ENCODE results near the gene C22orf31. TPM values are rescaled to one million over a fixed set of nuclear protein-coding genes. Genes with fewer than 3 reads are reported as not detected.
"Not testable (repeated sequence)": the region's sequence is repeated elsewhere in the genome, so short reads cannot be mapped to it uniquely, and the experiment has no call there.

Gene C22orf31
- total RNA-seq, 2 donors from 2014 or later = not detected

DNA sequence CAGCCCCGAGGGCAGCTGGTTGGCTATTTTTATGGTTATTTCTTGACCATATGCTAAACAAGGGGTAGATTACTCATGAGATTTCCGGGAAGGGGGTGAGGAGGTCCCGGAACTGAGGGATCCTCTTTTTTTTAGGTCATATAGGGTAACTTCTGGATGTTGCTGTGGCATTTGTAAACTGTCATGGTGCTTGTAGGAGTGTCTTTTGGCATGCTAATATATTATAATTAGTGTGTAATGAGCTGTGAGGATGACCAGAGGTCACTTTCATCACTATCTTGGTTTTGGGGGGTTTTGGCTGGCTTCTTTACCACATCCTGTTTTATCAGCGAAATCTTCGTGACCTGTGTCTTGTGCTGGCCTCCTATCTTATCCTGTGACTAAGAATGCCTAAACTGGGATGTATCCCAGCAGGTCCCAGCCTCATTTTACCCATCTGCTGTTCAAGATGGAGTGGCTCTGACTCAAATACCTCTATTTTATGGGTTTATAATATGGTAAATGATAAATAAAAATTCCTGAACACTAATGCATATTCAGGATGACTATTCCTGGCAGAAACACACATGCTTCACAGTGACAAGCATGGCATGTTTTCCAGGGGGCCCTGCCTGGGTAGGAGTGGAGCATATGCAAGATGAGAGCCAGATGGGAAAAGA, 22.4 kb upstream of the C22orf31 start:
- H3K4me1 Mint-ChIP-seq = peaks cover 13% of the 10 kb centered on the region
- Histone ChIP-seq H3K36me3 (ENCODE audit: control insufficient read depth, insufficient read depth, low read length) (no peaks in the 10 kb centered on the region), H3K27me3 (ENCODE audit: control insufficient read depth, insufficient read depth, low read length, poor library complexity, severe bottlenecking) (no peaks in the 10 kb centered on the region), H3K4me3 (ENCODE audit: low read length) (no peak overlapping the region), H3K9me3 (ENCODE audit: control insufficient read depth, low read length) (no peaks in the 10 kb centered on the region), H3K9ac (ENCODE audit: extremely low read depth, low read length, poor library complexity, severe bottlenecking) (no peak overlapping the region), H3K4me1 (ENCODE audit: control insufficient read depth, insufficient read depth, low read length) (no peaks in the 10 kb centered on the region), H3K27ac (ENCODE audit: low read depth, low read length) (no peak overlapping the region)
- no peaks in the 10 kb centered on the region for H3K36me3 Mint-ChIP-seq (ENCODE audit: low read depth)
- 69 to 70% methylated on average over 3 to 5 of the region's 5 CpGs for WGBS, 2 experiments (ENCODE audit: insufficient coverage in 1 of 2, insufficient read length in 1 of 2)
- H3K27me3 Mint-ChIP-seq (ENCODE audit: insufficient read depth) = no peaks in the 10 kb centered on the region
- H3K27ac Mint-ChIP-seq = no peak overlapping the region
- no peak overlapping the region for H3K4me3 Mint-ChIP-seq
- no peak for DNase-seq
- TF ChIP-seq, protein P1, sequence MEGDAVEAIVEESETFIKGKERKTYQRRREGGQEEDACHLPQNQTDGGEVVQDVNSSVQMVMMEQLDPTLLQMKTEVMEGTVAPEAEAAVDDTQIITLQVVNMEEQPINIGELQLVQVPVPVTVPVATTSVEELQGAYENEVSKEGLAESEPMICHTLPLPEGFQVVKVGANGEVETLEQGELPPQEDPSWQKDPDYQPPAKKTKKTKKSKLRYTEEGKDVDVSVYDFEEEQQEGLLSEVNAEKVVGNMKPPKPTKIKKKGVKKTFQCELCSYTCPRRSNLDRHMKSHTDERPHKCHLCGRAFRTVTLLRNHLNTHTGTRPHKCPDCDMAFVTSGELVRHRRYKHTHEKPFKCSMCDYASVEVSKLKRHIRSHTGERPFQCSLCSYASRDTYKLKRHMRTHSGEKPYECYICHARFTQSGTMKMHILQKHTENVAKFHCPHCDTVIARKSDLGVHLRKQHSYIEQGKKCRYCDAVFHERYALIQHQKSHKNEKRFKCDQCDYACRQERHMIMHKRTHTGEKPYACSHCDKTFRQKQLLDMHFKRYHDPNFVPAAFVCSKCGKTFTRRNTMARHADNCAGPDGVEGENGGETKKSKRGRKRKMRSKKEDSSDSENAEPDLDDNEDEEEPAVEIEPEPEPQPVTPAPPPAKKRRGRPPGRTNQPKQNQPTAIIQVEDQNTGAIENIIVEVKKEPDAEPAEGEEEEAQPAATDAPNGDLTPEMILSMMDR (conservative IDR thresholded peaks at IDR 0.05) = no peak
- no peaks in the 10 kb centered on the region for H3K9me3 Mint-ChIP-seq

DNA sequence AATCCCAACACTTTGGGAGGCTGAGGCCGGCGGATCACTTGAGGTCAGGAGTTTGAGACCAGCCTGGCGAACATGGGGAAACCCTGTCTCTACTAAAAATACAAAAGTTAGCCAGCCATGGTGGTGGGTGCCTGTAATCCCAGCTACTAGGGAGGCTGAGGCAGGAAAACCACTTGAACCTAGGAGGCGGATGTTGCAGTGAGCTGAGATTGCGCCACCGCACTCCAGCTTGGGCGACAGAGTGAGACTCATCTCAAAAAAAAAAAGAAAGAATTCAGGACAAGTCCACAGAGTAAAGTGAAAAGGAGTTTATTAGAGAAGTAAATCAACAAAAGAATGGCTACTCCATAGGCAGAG, 21.9 kb upstream of the C22orf31 start:
- WGBS, 2 experiments (ENCODE audit: insufficient coverage in 1 of 2, insufficient read length in 1 of 2) = 82 to 94% methylated on average over 6 to 7 of the region's 7 CpGs
- not testable (repeated sequence) for H3K27ac Mint-ChIP-seq, H3K4me3 Mint-ChIP-seq

DNA sequence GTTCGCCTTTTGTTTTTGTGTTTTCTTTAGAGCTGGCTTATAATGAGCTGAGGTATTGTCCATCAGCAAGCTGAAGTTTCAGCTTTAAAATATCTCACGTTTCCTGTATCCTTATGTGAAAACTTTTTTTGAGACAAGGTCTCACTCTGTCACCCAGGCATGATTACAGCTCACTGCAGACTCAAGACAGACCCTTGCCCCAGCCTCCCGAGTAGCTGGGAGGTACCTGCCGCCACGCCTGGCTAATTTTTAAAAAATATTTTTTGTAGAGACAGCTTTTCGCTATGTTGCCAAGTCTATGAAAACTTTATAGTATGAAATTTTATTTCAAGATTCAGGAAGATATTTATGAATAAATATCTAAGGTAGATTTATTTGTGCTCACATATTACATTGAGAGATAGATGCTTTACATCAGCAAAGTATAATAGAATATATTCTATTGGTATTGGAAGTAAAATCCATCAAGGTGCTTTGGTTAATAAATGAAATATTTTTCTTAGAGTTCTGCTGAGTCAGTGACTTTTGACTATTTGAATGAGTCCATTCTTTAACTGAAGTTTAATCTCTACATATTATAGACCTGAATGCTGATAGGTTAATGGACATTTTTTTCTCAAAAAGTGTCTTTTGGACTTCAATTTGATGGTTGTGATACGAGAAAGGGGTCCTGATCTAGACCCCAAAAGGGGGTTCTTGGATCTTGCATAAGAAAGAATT, 21.4 kb upstream of the C22orf31 start:
- no peaks in the 10 kb centered on the region for H3K36me3 ChIP-seq (ENCODE audit: control insufficient read depth, insufficient read depth, low read length)
- no peak overlapping the region for H3K4me3 Mint-ChIP-seq
- no peaks in the 10 kb centered on the region for H3K27me3 ChIP-seq (ENCODE audit: control insufficient read depth, insufficient read depth, low read length, poor library complexity, severe bottlenecking)
- H3K4me3 ChIP-seq (ENCODE audit: low read length) = no peak overlapping the region
- no peak overlapping the region for H3K27ac Mint-ChIP-seq
- no peaks in the 10 kb centered on the region for H3K9me3 ChIP-seq (ENCODE audit: control insufficient read depth, low read length)
- TF ChIP-seq, protein P1 (conservative IDR thresholded peaks at IDR 0.05) = no peak
- no peaks in the 10 kb centered on the region for H3K36me3 Mint-ChIP-seq (ENCODE audit: low read depth)
- 88 to 90% methylated on average over 3 to 7 of the region's 7 CpGs for WGBS, 2 experiments (ENCODE audit: insufficient coverage in 1 of 2, insufficient read length in 1 of 2)
- no peaks in the 10 kb centered on the region for H3K9me3 Mint-ChIP-seq
- peaks cover 13% of the 10 kb centered on the region for H3K4me1 Mint-ChIP-seq
- H3K9ac ChIP-seq (ENCODE audit: extremely low read depth, low read length, poor library complexity, severe bottlenecking) = no peak overlapping the region
- DNase-seq = no peak
- no peaks in the 10 kb centered on the region for H3K4me1 ChIP-seq (ENCODE audit: control insufficient read depth, insufficient read depth, low read length)
- H3K27ac ChIP-seq (ENCODE audit: low read depth, low read length) = no peak overlapping the region
- H3K27me3 Mint-ChIP-seq (ENCODE audit: insufficient read depth) = no peaks in the 10 kb centered on the region

More for the DNA sequence above, 21.9 kb upstream of the C22orf31 start:
- H3K36me3 Mint-ChIP-seq (ENCODE audit: low read depth); DNase-seq; H3K27me3 Mint-ChIP-seq (ENCODE audit: insufficient read depth); H3K27ac ChIP-seq (ENCODE audit: low read depth, low read length); H3K4me1 ChIP-seq (ENCODE audit: control insufficient read depth, insufficient read depth, low read length); H3K9me3 ChIP-seq (ENCODE audit: control insufficient read depth, low read length); H3K9me3 Mint-ChIP-seq; H3K4me3 ChIP-seq (ENCODE audit: low read length); H3K9ac ChIP-seq (ENCODE audit: extremely low read depth, low read length, poor library complexity, severe bottlenecking); H3K36me3 ChIP-seq (ENCODE audit: control insufficient read depth, insufficient read depth, low read length); H3K27me3 ChIP-seq (ENCODE audit: control insufficient read depth, insufficient read depth, low read length, poor library complexity, severe bottlenecking): not testable (repeated sequence)
- H3K4me1 Mint-ChIP-seq = peaks cover 13% of the 10 kb centered on the region
